Activated T-cell treated with anti-CD3 and anti-CD28 coated beads for 24 hours (primary cell): Measurements from ENCODE around the gene RECK.
"Not testable (repeated sequence)": the region's sequence is repeated elsewhere in the genome, so short reads cannot be mapped to it uniquely, and the experiment has no call there.

ENCODE experiments used
- DNase-seq: peaks from one replicate; pipeline ENCODE4 v3.0.0-alpha.2; 2020; ENCODE audit warnings: low read depth

Gene RECK

DNA sequence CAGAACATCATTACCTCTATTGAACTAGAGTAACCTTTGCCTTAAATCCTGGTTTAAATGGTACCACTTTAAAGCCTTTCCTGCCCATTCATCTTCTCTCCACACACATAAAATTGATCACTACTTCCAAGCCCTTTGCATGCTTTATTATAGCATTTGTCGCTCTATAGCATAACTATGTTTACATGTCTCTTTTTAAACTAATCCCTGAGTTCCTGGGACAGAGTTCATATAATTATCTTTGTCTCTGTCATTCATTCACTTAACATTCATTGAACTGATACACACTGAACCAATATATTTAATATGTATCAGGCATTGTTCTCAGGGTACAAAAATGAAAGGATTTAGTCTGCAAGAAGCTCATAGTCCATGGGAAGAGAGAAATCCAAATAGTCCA, 37.3 kb downstream of the RECK start:
- DNase-seq: no peak

DNA sequence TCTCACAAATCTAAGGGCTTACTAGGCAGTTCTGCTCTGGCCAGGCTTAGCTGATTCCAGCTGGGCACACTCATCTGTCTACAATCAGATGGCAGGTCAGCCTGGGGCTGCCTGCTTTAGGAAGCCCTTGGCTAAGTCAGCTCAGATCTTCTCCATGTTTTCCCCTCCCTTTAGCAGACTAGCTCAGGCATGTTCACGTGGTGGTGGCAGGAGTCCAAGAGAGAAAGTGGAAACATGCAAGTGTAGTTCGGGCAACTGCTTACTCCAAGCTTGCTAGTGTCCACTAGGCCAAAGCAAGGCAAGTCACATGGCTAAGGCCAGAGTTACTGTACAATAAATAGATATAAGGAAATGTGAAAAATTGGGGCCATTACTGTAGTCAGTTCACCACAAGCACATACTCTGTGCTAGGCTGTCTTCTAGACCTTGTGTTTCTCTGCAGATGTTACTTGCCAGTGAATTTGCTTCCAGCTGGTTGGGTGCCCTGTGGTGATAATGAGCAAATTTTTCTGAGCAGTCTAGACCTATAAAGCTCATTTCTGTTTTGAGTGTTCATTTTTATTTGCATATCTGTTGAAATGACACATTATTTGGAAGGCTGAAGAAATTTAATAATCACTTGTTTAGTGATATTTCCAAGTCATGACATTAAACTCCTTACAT, 38.3 kb downstream of the RECK start:
- DNase-seq: no peak

DNA sequence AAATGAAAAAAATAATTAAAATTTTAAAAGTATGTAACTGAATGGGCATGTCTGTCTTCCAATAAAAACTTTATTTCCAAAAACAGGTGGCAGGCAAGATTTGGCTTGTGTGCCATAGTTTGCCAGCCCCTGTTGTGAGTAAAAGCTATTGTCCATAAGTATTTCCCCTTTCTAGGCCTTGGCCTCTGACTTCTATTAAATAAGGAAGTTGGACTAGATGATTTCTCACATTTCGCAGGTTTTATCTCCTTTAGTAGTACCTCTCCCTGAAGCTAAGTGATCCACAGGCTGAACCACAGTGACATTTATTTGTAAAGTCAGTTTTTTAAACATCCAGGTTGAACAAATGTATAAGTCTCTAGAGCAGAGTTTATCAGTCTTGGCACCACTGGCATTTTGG, 41.3 kb downstream of the RECK start:
- DNase-seq: no peak

DNA sequence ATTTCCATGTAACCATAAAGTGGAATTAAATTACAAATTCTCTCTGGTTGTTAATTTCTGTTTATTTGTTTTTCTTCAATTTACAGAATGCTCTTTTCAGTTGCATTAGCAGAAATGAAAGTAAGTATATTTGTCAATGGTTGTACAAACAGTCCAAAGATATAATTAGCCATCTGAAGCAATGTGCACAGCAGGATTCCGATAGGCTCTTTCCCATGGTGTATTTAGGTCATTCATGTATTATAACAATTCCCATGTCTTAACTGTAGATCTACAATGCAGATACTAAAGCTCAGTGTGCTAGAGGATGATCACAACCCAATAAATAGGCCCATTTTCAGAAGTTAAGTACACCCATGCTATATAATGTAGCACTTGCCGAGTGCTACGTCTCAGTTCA, 43.8 kb downstream of the RECK start:
- DNase-seq: no peak

- DNase-seq: no peak
These were observed 46.2 kb downstream of the RECK start for GRCh38 chr9:36082931-36083330.

- DNase-seq: no peak
These were observed 49.7 kb downstream of the RECK start for GRCh38 chr9:36086442-36086841.

DNA sequence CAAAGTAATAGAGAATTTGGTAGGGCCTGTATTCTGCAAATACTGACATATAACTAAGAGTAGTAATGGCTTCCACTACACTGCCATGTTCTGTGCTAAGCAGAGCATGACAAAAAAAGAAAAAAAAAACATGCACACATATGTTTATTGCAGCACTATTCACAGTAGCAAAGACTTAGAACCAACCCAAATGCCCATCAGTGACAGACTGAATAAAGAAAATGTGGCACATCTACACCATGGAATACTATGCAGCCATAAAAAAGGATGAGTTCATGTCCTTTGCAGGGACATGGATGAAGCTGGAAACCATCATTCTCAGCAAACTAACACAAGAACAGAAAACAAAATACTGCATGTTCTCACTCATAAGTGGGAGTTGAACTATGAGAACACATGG, 50.3 kb downstream of the RECK start:
- not testable (repeated sequence) for DNase-seq

GRCh38 chr9:36088020-36088419, 51.3 kb downstream of the RECK start:
- no peak for DNase-seq

- DNase-seq: no peak
These were observed 54.6 kb downstream of the RECK start for GRCh38 chr9:36091026-36091953.

DNA sequence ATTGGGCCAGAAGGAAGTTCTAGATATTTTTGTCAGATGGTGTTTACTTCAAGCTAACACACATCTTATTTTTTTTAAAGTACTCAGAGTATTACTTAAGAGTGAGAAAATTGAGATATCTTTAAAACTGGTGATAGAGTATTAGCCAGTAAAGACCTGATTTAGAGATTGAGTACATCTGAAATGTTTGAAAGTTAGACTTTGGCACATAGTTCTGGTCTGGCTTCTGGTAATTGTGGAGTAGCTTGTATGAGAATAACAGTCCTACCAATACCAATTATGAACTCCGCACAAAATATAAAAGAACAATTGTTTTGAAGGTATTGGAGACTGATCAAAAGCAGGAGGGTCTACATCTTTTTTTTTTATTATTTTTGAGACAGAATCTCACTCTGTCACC, 55.3 kb downstream of the RECK start:
- DNase-seq: no peak

DNA sequence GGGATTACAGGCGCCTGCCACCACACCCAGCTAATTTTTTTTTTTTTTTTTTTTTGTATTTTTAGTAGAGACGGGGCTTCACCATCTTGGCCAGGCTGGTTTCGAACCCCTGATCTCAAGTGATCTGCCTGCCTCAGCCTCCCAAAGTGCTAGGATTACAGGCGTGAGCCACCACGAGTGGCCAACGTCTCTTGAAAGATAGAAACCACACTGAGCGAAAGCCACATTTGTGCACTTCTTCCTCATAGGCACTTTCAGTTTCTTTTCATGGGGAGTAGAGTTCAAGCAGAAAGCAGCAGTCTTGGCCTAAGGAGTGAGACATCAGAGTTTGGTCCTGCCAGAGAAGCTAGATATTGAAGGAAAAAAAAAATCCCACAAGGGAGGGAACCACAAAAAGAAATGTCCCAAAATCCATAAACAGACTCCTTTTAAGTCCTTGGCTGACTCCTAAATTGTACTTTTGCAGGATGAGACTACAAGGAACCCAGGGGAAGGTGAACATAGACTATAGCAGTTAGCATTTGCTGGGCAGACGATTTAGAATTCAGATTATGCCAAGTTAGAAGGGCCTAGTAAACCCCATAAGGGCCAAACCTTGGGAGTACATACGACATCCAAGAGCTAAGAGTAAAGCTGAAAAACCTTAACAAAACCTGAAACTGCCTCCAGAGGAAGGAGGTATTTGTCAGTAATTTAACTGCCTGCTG, 55.9 kb downstream of the RECK start:
- peak; percentile 11 for DNase-seq

DNA sequence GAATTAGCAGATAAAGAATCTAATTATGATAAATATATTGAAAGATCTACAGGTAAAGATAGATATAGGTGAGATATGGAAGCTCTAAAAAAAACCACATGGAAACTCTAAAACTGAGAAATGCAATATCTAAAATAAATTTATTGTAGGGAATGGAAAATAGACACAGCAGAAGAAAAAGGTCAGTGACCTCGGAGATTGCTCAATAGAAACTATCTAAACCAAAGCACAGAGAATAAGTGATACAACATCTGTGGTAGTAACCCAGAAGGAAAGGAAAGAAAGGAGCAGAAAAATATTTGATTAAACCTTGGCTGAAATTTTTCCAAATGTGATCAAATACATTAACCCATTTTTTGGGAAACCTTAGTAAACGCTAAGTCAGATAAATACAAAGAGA, 56.7 kb downstream of the RECK start:
- DNase-seq: no peak

GRCh38 chr9:36099718-36100117, 63.0 kb downstream of the RECK start:
- DNase-seq: no peak

- no peak for DNase-seq
These were observed 63.8 kb downstream of the RECK start for GRCh38 chr9:36100532-36100931.

- DNase-seq: no peak
These were observed 65.4 kb downstream of the RECK start for GRCh38 chr9:36101916-36102741.

GRCh38 chr9:36102742-36103495, 66.2 kb downstream of the RECK start:
- peak; percentile 79 for DNase-seq

- DNase-seq: no peak
These were observed 72.4 kb downstream of the RECK start for GRCh38 chr9:36109071-36109470.

- no peak for DNase-seq
These were observed 73.7 kb downstream of the RECK start for GRCh38 chr9:36110434-36110833.

- DNase-seq: no peak
These were observed 75.8 kb downstream of the RECK start for GRCh38 chr9:36112516-36112915.

DNA sequence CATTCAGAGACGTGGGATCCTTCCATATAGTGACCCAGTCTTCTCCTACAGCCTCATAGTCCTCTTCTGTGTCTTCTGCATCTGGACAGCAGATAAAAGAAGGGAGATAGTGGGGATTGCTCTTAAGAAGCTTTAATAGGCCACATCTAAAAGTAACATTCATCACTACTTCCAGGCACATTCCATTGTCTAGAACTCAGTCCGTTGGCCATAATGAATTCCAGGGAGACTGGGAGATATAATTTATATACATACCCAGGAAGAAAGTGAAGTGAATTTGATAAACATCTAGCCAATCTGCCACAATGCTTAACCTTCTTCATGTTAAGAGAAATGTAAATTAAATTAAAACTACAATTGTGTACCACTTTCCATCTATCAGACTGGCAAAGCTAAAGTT, 77.3 kb downstream of the RECK start:
- DNase-seq: no peak

- DNase-seq: no peak
These were observed 79.9 kb downstream of the RECK start for GRCh38 chr9:36116593-36116992.
